ENCODE measurements around the gene SMIM14.

DNA sequence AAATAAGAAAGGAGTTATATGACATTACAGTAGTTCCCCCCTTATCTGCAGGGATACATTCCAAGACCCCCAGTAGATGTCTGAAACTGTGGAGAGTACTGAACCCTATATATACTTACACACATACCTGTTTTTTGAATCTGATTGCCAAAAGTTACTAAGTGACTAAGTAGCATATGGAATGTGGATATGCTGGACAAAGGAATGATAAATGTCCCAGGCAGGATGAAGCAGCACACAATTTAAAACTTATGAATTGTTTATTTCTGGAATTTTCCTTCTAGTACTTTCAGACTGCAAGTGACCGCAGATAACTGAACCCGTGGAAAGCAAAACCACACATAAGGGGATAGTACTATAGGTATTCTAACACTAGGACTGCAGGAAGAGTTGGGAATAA lies 134.1 kb downstream of the SMIM14 start:
- TF ChIP-seq CTCF (IDR thresholded peaks at IDR 0.05; ENCODE audit: low read depth, low read length, poor library complexity, severe bottlenecking) = no peak
- TF ChIP-seq EZH2phosphoT487 (IDR thresholded peaks at IDR 0.05; ENCODE audit: borderline replicate concordance, low read length) = no peak
